ENCODE results near the gene MRPL19. TPM values are rescaled to one million over a fixed set of nuclear protein-coding genes. Genes with fewer than 3 reads are reported as not detected.

Gene MRPL19
- total and polyA plus RNA-seq, 5 donors from 2014 or later: 18.0 to 36.2 (median 33.9) TPM

Other genes starting within 250 kb of the MRPL19 start
- not detected for gene EVA1A, start 85.8 kb upstream of the MRPL19 start, total RNA-seq
- gene EVA1A, start 85.8 kb upstream of the MRPL19 start, polyA plus RNA-seq: not detected
- 20.1 TPM for gene GCFC2, start 64.1 kb downstream of the MRPL19 start, total RNA-seq
- gene GCFC2, start 64.1 kb downstream of the MRPL19 start, polyA plus RNA-seq: 10 to 100 TPM; 26.2 to 27.8 (median 27.1) TPM